Measurements from ENCODE around the gene NEU1.

GRCh38 chr6:31875877-31876276 is 13.3 kb upstream of the NEU1 start:
- no peak for TF ChIP-seq EZH2phosphoT487 (IDR thresholded peaks at IDR 0.05; ENCODE audit: borderline replicate concordance, low read depth)
- TF ChIP-seq FOXJ3 (CRISPR knock-in tag; IDR thresholded peaks at IDR 0.05) = no peak
- TF ChIP-seq, protein P1, sequence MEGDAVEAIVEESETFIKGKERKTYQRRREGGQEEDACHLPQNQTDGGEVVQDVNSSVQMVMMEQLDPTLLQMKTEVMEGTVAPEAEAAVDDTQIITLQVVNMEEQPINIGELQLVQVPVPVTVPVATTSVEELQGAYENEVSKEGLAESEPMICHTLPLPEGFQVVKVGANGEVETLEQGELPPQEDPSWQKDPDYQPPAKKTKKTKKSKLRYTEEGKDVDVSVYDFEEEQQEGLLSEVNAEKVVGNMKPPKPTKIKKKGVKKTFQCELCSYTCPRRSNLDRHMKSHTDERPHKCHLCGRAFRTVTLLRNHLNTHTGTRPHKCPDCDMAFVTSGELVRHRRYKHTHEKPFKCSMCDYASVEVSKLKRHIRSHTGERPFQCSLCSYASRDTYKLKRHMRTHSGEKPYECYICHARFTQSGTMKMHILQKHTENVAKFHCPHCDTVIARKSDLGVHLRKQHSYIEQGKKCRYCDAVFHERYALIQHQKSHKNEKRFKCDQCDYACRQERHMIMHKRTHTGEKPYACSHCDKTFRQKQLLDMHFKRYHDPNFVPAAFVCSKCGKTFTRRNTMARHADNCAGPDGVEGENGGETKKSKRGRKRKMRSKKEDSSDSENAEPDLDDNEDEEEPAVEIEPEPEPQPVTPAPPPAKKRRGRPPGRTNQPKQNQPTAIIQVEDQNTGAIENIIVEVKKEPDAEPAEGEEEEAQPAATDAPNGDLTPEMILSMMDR (IDR thresholded peaks at IDR 0.05) = no peak
- TF ChIP-seq TEAD4 (IDR thresholded peaks at IDR 0.05; ENCODE audit: borderline replicate concordance, insufficient read depth) = no peak
- no peak for TF ChIP-seq RCOR1 (IDR thresholded peaks at IDR 0.05; ENCODE audit: low read length)
- TF ChIP-seq POLR2AphosphoS5 (IDR thresholded peaks at IDR 0.05; ENCODE audit: low read depth, low read length) = no peak
- TF ChIP-seq, protein P2, sequence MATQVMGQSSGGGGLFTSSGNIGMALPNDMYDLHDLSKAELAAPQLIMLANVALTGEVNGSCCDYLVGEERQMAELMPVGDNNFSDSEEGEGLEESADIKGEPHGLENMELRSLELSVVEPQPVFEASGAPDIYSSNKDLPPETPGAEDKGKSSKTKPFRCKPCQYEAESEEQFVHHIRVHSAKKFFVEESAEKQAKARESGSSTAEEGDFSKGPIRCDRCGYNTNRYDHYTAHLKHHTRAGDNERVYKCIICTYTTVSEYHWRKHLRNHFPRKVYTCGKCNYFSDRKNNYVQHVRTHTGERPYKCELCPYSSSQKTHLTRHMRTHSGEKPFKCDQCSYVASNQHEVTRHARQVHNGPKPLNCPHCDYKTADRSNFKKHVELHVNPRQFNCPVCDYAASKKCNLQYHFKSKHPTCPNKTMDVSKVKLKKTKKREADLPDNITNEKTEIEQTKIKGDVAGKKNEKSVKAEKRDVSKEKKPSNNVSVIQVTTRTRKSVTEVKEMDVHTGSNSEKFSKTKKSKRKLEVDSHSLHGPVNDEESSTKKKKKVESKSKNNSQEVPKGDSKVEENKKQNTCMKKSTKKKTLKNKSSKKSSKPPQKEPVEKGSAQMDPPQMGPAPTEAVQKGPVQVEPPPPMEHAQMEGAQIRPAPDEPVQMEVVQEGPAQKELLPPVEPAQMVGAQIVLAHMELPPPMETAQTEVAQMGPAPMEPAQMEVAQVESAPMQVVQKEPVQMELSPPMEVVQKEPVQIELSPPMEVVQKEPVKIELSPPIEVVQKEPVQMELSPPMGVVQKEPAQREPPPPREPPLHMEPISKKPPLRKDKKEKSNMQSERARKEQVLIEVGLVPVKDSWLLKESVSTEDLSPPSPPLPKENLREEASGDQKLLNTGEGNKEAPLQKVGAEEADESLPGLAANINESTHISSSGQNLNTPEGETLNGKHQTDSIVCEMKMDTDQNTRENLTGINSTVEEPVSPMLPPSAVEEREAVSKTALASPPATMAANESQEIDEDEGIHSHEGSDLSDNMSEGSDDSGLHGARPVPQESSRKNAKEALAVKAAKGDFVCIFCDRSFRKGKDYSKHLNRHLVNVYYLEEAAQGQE (IDR thresholded peaks at IDR 0.05; ENCODE audit: low read depth, low read length) = no peak
